GM23338 (cell line): ENCODE measurements around the gene OR2AG2.

Experiments used
- CREB1 ChIP-seq: fragments of 250-450 bp; sonication (Bioruptor Pico); IDR thresholded peaks from 2 replicates; pipeline ENCODE4 v1.5.0; 2020; ENCODE audit warnings: low read depth, mild to moderate bottlenecking, moderate library complexity
- EZH2 ChIP-seq: fragments of 200-600 bp; sonication (generic); IDR thresholded peaks from one replicate; pipeline ENCODE4 v1.8.0; 2017; ENCODE audit warnings: antibody characterized with exemption, mild to moderate bottlenecking, low read depth; ENCODE audit not compliant: unreplicated experiment
- EZH2phosphoT487 ChIP-seq: fragments of 200-600 bp; sonication (generic); IDR thresholded peaks from one replicate; pipeline ENCODE4 v1.8.1; 2018; ENCODE audit warnings: antibody characterized with exemption; ENCODE audit not compliant: unreplicated experiment
- JUNB ChIP-seq: IDR thresholded peaks from one replicate; pipeline ENCODE4 v1.6.1; 2016; ENCODE audit warnings: antibody characterized with exemption; ENCODE audit not compliant: unreplicated experiment
- NANOG ChIP-seq: IDR thresholded peaks from 2 replicates; pipeline ENCODE4 v1.6.1; 2016; ENCODE audit warnings: antibody characterized with exemption, borderline replicate concordance
- POLR2AphosphoS5 ChIP-seq: IDR thresholded peaks from 2 replicates; pipeline ENCODE4 v1.6.1; 2016; ENCODE audit warnings: antibody characterized with exemption, low read depth
- STAT1 ChIP-seq: IDR thresholded peaks from one replicate; pipeline ENCODE4 v1.6.1; 2016; ENCODE audit warnings: antibody characterized with exemption; ENCODE audit not compliant: unreplicated experiment
- ZNF114 ChIP-seq: fragments of 250-450 bp; sonication (Bioruptor Pico); IDR thresholded peaks from 2 replicates; pipeline ENCODE4 v1.5.0; 2020; ENCODE audit warnings: mild to moderate bottlenecking, moderate library complexity
- ZNF331 ChIP-seq: fragments of 250-450 bp; sonication (Bioruptor Pico); IDR thresholded peaks from 2 replicates; pipeline ENCODE4 v1.5.0; 2020; ENCODE audit warnings: low read depth, mild to moderate bottlenecking, moderate library complexity
- TF ChIP-seq, protein P1 (sequence below), 2 experiments: fragments of 200-600 bp in 1 of 2; sonication (generic) in 1 of 2; conservative IDR thresholded peaks; 2 replicates each; pipeline versions ENCODE4 v1.5.1 to v1.6.1; 2016 to 2017; ENCODE audit warnings: antibody characterized with exemption in 2 of 2, low read depth in 2 of 2, mild to moderate bottlenecking in 2 of 2, moderate library complexity in 1 of 2
- TF ChIP-seq, protein P2 (sequence below): fragments of 250-450 bp; sonication (Bioruptor Pico); IDR thresholded peaks from 2 replicates; pipeline ENCODE4 v1.5.0; 2020; ENCODE audit warnings: mild to moderate bottlenecking, moderate library complexity
- TF ChIP-seq, protein P3 (sequence below): IDR thresholded peaks from one replicate; pipeline ENCODE4 v1.6.1; 2018; ENCODE audit warnings: antibody characterized with exemption; ENCODE audit not compliant: unreplicated experiment
- TF ChIP-seq, protein P4 (sequence below): IDR thresholded peaks from 2 replicates; pipeline ENCODE4 v1.6.1; 2016; ENCODE audit warnings: antibody characterized with exemption

DNA sequence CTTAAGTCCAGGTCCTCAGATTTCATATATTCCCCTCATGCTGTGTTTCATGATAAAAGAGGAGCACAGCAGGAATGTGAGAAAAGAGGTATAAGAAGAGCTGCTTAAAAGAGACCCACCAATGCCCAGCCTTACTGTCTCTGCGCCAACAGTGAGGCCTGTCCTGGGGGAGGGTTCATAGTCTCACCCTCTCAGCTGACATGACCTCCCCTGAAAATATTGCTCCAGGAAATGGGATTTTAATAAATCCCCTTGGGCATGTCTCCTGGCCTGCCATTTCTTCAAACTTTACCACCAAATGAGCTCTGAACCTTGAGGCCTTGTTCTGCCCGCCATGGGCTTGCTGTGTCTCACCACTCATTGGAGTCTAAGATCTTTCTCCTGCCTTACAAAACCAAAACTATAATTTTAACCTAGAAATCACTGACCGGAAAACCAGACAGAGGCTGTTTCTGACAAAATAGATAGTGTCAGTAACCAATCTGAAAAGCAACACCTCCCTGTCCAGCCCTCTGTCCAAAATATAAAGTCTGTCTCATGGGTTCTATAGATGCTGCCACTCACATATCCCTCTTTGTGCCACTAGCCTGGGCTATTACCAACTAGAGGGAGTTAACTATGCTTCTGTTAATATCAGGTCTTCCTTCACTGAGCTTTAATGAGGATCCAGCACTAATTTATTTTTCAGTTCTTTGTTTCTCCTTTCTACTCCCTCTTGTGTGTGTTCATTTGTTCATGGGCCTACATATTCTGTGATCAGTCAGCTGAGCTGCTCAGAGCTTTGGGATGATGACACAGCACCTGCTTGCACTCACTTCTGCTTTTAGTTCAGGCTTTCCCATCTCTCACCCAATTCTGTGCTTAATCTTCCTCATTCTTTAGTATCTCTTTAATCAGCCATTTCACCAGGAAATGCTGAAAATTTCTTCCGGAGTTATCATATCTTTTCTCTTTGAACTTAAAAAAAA is at the start of gene OR2AG2:
- TF ChIP-seq, protein P1, sequence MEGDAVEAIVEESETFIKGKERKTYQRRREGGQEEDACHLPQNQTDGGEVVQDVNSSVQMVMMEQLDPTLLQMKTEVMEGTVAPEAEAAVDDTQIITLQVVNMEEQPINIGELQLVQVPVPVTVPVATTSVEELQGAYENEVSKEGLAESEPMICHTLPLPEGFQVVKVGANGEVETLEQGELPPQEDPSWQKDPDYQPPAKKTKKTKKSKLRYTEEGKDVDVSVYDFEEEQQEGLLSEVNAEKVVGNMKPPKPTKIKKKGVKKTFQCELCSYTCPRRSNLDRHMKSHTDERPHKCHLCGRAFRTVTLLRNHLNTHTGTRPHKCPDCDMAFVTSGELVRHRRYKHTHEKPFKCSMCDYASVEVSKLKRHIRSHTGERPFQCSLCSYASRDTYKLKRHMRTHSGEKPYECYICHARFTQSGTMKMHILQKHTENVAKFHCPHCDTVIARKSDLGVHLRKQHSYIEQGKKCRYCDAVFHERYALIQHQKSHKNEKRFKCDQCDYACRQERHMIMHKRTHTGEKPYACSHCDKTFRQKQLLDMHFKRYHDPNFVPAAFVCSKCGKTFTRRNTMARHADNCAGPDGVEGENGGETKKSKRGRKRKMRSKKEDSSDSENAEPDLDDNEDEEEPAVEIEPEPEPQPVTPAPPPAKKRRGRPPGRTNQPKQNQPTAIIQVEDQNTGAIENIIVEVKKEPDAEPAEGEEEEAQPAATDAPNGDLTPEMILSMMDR (conservative IDR thresholded peaks at IDR 0.05; ENCODE audit: low read depth in 2 of 2) = no peak
- no peak for TF ChIP-seq CREB1 (CRISPR knock-in tag)
- no peak for TF ChIP-seq POLR2AphosphoS5
- no peak for TF ChIP-seq EZH2
- TF ChIP-seq, protein P2, sequence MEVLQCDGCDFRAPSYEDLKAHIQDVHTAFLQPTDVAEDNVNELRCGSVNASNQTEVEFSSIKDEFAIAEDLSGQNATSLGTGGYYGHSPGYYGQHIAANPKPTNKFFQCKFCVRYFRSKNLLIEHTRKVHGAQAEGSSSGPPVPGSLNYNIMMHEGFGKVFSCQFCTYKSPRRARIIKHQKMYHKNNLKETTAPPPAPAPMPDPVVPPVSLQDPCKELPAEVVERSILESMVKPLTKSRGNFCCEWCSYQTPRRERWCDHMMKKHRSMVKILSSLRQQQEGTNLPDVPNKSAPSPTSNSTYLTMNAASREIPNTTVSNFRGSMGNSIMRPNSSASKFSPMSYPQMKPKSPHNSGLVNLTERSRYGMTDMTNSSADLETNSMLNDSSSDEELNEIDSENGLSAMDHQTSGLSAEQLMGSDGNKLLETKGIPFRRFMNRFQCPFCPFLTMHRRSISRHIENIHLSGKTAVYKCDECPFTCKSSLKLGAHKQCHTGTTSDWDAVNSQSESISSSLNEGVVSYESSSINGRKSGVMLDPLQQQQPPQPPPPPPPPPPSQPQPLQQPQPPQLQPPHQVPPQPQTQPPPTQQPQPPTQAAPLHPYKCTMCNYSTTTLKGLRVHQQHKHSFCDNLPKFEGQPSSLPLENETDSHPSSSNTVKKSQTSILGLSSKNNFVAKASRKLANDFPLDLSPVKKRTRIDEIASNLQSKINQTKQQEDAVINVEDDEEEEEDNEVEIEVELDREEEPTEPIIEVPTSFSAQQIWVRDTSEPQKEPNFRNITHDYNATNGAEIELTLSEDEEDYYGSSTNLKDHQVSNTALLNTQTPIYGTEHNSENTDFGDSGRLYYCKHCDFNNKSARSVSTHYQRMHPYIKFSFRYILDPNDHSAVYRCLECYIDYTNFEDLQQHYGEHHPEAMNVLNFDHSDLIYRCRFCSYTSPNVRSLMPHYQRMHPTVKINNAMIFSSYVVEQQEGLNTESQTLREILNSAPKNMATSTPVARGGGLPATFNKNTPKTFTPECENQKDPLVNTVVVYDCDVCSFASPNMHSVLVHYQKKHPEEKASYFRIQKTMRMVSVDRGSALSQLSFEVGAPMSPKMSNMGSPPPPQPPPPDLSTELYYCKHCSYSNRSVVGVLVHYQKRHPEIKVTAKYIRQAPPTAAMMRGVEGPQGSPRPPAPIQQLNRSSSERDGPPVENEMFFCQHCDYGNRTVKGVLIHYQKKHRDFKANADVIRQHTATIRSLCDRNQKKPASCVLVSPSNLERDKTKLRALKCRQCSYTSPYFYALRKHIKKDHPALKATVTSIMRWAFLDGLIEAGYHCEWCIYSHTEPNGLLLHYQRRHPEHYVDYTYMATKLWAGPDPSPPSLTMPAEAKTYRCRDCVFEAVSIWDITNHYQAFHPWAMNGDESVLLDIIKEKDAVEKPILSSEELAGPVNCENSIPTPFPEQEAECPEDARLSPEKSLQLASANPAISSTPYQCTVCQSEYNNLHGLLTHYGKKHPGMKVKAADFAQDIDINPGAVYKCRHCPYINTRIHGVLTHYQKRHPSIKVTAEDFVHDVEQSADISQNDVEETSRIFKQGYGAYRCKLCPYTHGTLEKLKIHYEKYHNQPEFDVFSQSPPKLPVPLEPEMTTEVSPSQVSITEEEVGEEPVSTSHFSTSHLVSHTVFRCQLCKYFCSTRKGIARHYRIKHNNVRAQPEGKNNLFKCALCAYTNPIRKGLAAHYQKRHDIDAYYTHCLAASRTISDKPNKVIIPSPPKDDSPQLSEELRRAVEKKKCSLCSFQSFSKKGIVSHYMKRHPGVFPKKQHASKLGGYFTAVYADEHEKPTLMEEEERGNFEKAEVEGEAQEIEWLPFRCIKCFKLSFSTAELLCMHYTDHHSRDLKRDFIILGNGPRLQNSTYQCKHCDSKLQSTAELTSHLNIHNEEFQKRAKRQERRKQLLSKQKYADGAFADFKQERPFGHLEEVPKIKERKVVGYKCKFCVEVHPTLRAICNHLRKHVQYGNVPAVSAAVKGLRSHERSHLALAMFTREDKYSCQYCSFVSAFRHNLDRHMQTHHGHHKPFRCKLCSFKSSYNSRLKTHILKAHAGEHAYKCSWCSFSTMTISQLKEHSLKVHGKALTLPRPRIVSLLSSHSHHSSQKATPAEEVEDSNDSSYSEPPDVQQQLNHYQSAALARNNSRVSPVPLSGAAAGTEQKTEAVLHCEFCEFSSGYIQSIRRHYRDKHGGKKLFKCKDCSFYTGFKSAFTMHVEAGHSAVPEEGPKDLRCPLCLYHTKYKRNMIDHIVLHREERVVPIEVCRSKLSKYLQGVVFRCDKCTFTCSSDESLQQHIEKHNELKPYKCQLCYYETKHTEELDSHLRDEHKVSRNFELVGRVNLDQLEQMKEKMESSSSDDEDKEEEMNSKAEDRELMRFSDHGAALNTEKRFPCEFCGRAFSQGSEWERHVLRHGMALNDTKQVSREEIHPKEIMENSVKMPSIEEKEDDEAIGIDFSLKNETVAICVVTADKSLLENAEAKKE (CRISPR knock-in tag) = no peak
- TF ChIP-seq, protein P3, sequence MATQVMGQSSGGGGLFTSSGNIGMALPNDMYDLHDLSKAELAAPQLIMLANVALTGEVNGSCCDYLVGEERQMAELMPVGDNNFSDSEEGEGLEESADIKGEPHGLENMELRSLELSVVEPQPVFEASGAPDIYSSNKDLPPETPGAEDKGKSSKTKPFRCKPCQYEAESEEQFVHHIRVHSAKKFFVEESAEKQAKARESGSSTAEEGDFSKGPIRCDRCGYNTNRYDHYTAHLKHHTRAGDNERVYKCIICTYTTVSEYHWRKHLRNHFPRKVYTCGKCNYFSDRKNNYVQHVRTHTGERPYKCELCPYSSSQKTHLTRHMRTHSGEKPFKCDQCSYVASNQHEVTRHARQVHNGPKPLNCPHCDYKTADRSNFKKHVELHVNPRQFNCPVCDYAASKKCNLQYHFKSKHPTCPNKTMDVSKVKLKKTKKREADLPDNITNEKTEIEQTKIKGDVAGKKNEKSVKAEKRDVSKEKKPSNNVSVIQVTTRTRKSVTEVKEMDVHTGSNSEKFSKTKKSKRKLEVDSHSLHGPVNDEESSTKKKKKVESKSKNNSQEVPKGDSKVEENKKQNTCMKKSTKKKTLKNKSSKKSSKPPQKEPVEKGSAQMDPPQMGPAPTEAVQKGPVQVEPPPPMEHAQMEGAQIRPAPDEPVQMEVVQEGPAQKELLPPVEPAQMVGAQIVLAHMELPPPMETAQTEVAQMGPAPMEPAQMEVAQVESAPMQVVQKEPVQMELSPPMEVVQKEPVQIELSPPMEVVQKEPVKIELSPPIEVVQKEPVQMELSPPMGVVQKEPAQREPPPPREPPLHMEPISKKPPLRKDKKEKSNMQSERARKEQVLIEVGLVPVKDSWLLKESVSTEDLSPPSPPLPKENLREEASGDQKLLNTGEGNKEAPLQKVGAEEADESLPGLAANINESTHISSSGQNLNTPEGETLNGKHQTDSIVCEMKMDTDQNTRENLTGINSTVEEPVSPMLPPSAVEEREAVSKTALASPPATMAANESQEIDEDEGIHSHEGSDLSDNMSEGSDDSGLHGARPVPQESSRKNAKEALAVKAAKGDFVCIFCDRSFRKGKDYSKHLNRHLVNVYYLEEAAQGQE = no peak
- no peak for TF ChIP-seq JUNB
- no peak for TF ChIP-seq EZH2phosphoT487
- no peak for TF ChIP-seq ZNF331
- TF ChIP-seq ZNF114 (CRISPR knock-in tag) = no peak
- no peak for TF ChIP-seq NANOG
- TF ChIP-seq, protein P4, sequence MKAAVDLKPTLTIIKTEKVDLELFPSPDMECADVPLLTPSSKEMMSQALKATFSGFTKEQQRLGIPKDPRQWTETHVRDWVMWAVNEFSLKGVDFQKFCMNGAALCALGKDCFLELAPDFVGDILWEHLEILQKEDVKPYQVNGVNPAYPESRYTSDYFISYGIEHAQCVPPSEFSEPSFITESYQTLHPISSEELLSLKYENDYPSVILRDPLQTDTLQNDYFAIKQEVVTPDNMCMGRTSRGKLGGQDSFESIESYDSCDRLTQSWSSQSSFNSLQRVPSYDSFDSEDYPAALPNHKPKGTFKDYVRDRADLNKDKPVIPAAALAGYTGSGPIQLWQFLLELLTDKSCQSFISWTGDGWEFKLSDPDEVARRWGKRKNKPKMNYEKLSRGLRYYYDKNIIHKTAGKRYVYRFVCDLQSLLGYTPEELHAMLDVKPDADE = no peak
- no peak for TF ChIP-seq STAT1
